Left renal pelvis (tissue), 4 donors: Measurements from ENCODE around the gene GZF1. TPM values are rescaled to one million over a fixed set of nuclear protein-coding genes. Genes with fewer than 3 reads are reported as not detected.

Experiments
- DNase-seq, 4 donors: peaks; one replicate each; pipeline ENCODE4 v3.0.0-alpha.2; 2013; ENCODE audit warnings: low read depth in 4 of 4, low spot score in 3 of 4
- polyA plus RNA-seq, 4 donors: library from polyadenylated mRNA; unstranded; fragments of 120-200 nt; gene quantifications; one replicate each; pipeline ENCODE4 v1.2.1, GENCODE V29; 2013; ENCODE audit not compliant: insufficient read length in 4 of 4

The GZF1 gene
- polyA plus RNA-seq, 4 donors = 13.4 to 18.9 (median 16.5) TPM

GRCh38 chr20:23368316-23369071 is 6.5 kb downstream of the GZF1 start:
- no peak for DNase-seq

GRCh38 chr20:23369072-23369823 is 7.3 kb downstream of the GZF1 start:
- DNase-seq = no peak

DNA sequence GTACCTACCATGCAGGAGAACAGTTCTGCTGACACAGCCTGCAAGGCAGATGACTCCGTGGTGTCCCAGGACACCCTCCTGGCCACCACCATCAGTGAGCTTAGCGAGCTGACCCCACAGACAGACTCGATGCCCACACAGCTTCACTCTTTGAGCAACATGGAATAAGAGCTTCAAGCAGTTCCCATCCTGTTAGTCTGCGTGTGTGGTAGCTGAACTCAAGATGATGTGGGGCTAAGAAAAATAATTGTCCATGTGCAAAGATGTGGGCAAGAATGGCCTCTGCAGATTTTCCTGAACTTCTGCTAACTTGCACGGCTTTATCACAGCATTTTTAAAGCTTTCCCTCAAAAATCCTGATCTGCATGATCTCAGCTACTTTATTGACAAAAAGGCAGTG is 8.3 kb downstream of the GZF1 start:
- DNase-seq = no peak

DNA sequence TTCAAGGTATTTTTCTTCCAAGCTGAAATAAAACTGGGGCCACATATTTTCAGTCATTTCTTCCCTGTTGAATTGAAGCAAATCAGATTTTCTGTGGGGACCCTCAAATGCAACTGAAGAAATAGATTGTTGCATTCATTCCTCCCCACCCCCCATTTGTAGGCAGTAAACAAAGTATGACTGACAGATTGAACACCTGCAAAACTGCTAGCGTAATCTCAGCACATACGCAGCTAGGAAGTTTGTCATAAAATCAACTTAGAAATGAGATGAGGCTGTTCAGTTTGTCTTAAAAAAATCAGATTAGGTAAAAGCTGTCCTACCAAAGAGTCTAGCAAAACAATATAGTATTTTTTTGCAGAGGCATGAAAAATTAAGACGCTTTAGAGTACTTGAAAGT is 8.9 kb downstream of the GZF1 start:
- no peak for DNase-seq

GRCh38 chr20:23371496-23371895 is 9.5 kb downstream of the GZF1 start:
- DNase-seq = no peak

DNA sequence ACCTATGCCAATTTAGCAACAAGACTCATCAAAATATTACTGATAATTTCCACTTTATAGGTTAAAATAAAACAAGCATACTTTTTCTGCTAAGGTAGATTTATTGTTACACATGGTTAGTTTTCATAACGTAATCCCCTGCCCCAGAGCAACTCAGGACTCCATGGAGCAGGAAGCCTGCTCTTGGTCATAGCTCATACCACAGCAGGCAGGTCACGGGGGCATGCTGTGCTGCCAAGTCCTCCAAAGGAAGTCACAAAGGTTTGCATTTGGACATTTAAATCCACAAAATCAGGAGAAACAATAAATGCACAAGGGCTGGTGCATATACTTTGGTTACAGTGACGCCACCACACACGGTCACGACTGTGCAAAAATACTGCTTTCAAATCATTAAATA is 12.5 kb downstream of the GZF1 start:
- DNase-seq = no peak

GRCh38 chr20:23375827-23376226 is 13.8 kb downstream of the GZF1 start:
- DNase-seq = no peak

DNA sequence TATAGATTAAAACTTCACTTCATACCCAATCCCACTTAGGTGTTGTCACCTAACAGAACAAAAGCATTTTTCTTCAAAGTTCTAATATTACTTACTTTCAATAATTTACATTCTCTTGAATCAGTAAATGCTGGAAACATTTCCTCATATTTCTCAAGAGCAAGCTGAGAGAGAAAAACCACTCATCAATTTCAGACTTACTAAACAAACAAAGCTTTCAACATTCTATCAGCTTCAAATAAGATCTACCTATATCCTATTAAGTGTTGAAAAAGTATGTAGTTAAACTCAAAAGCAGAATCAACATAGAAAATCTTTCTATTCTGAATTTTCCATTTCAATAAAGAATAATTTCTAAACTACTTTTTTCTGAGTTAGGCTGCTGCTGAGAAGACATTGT is 17.8 kb downstream of the GZF1 start:
- no peak for DNase-seq

DNA sequence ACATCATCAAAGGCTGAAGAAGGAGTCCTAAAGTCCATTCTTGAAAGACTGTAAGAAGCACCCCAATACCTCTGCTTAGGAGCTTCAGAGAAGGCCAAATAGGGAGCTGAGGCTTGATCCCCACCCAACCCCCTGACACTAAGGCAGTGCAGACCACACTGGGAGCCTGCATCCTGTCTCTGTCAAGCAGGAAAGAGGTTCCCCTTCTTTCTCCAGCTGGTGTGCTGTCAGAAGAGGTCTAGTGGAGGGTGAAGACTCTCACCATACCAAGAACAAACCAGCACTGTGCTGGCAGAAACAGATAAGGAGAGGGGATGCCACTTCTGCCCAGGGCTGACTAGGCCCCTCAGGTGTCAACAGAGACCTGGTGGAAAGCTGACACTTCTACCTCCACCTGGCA is 19.9 kb downstream of the GZF1 start:
- DNase-seq = no peak

DNA sequence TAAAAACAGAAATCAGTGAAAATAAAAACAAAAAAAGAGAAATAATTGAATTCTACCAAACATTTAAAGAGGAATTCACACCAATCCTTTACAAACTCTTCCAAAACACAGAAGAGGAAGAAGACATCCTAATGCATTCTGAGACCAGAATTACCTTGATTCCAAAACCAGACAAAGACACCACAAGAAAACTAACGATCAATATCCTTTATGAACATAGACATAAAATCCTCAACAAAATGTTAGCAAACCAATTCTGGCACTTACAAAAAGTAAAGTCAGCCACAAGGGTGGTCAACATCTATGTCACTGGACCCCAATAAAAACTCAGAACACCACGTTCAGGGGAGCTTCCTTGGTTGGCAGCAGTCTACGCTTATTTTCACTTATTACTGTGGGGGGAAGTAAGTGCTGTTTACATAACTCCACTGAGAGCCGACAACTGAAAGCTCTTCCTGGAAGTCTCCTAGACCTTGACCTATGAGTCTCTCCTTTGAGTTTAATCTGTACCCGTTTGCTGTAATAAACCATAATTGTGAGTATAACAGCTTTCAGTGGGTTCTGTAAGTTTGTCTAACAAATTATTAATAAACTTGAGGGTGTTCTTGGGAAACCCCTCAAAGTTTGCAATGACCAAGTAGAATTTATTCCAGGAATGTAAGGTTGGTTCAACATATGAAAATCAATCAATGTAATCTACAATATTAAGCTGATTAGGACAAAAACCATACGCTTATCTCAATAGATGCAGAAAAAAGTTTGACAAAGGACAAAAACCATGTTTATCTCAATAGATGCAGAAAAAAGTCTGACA is 24.5 kb downstream of the GZF1 start:
- DNase-seq = no peak

DNA sequence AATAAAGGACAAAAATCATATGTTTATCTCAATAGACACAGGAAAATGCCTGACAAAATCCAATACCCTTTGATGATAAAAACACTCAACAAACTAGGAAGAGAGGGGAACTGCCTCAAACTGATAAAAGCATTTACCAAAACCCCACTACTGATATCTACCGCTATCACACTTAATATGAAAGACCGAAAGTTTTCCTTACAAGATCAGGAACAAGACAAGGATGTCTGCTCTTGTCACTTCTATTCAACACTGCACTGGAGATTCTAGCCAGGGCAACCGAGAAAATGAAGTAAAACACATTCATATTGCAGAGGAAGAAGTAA is 25.1 kb downstream of the GZF1 start:
- DNase-seq = no peak

- DNase-seq = no peak
Measured at GRCh38 chr20:23390091-23390774, 28.3 kb downstream of the GZF1 start.

GRCh38 chr20:23391707-23392310 is 29.8 kb downstream of the GZF1 start:
- no peak for DNase-seq

DNA sequence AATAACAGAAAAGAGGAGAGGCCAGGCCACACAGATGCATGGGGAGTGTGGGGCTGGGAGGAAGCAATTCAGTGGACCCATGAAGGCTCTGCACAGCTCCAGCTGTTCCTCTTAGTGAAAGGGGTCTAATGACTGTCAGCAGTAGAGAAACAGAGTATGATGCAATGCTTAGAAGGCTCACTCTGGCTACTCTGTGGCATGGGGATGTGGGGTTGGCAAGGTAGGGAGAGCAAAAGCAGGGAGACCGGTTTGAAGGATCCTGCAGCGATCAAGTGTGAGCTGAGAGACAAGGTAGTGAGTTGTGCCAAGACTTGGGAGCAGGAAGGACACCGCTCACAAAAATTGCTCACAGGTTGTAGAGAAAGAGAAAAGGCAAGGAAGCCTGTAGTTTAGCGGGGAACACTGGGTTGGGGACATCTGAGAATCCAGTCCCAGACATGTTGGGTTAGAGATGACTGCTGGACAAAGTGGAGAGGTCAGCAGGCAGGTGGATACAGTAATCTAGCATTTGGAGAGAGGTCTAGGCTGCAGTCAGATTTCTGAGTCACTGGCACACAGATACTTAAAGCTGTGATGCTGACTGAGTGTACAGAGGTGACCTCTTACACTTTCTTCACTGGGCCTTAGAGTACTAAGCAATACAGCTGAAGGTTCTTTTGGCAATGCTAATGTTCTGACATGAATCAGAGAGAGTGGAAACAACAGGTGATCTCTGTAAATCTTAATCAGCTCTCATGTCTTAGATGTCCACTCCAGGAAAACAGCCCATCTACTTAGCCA is 32.2 kb downstream of the GZF1 start:
- no peak for DNase-seq

DNA sequence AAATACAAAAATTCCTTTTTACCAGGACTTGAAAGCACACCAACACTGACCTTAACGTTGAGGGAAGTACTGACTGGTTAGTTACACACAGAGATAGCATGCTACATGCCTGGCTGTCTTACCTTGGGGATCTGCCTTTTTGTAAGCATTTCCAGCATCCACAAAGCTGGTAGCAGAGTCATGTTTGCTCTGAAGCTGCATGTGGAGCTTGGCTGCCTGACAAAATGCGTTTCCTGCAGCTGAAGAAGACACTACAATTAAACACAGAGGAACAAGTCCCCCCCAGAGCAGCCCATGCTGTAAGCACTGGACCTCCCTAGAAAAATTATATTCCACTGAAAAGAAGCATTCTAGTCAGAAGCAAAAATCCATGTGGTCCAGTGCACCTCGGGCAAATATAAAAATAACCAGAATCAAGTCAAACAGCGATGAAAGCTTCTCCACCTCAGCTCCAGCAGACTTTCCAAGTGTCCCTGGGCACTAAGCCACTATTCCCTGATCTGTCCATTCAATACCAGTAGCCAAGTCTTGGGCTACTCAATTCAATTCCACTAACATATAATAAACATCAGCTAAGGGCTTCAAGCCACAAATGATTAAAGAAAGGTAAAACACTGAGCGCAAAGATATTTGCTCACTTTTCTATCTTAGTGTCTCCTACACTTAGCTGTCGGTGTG is 35.1 kb downstream of the GZF1 start:
- no peak for DNase-seq

DNA sequence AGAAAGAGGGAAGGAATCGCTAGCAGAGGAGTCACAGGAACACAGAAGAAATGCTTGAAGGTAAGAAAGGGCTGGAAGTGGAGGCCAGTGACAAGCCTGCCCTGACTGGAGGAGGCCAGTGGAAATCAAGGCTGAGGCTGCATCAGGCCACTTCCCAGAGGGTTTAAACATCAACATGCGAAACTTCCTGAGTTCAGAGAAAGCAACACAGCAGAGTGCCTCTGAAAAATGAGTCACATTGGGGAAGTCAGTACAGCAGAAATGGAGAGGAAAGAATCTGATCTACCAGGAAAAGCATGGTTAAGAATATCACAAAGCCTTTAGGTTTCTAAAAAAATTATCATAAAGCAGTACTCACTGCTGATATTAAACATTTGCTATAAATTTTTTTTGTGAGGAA is 36.0 kb downstream of the GZF1 start:
- DNase-seq = no peak

GRCh38 chr20:23399568-23400241 is 37.7 kb downstream of the GZF1 start:
- DNase-seq = no peak

DNA sequence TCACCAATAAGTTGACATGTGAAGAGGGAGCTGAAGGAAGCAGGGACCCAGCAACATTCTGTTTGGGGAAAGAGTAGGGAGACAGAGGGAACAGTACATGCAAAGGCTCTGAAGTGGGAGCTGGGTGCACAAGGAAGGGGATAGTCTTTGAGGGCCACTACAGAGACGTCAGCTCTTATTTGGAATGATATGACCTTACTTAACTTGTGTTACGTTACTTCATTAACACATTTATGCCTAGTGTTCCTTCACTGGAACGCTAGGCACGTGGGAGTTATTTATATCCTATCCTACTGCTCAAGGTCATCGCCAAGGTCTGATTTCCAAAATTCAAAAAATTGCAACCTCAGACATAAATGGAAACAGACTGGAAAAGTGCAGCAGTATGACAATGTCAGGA is 39.1 kb downstream of the GZF1 start:
- no peak for DNase-seq

DNA sequence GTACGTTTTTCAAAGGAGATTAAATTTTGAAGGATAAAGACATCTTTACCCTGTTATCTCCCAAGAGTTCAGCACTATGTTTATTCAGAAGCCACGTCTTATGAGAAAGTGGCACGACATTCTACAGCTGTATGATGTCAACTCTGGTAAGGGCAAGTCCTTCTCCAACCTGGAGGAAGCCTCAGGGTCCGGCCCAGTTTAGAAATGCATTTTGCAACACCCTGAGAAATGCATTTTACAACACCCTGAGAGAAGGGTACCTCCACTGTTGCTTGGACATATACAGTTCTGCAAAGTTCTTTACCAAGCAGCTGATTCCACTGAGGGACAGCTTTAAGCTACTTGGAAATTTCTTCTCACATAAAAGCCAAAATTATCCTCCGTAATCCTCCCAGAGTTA is 41.8 kb downstream of the GZF1 start:
- no peak for DNase-seq
